Adrenal gland (tissue), 12 donors: ENCODE results near the gene DOP1A. TPM values are rescaled to one million over a fixed set of nuclear protein-coding genes. Genes with fewer than 3 reads are reported as not detected.
A peak's percentile ranks its signal among the peaks of the same experiment; 100 is the strongest.

Source experiments
- DNase-seq, 7 donors: peaks; one replicate each; pipeline ENCODE4 v3.0.0-alpha.2; 2019 to 2020
- H3K27ac ChIP-seq, 5 donors: fragments of 200-600 bp; sonication (generic) in 4 of 5; 1 replicate in 3 of 5; 2 replicates in 2 of 5; pipeline versions ENCODE4 v1.5.1 to v1.8.0; 2016 to 2020; ENCODE audit warnings: mild to moderate bottlenecking in 1 of 5
- H3K27me3 ChIP-seq: fragments of 200-600 bp; 2 replicates; pipeline ENCODE4 v1.8.0; 2021
- H3K36me3 ChIP-seq, 2 donors: fragments of 200-600 bp; replicated peaks in 1 of 2; 1 replicate in 1 of 2; 2 replicates in 1 of 2; pipeline versions ENCODE4 v1.5.1 to v1.8.0; 2018 to 2022
- H3K4me1 ChIP-seq, 2 donors: fragments of 200-600 bp; replicated peaks in 1 of 2; 1 replicate in 1 of 2; 2 replicates in 1 of 2; pipeline versions ENCODE4 v1.5.1 to v1.8.0; 2018 to 2021
- H3K4me3 ChIP-seq, 4 donors: fragments of 200-600 bp; sonication (generic) in 3 of 4; one replicate each; pipeline ENCODE4 v1.5.1; 2016 to 2018
- H3K9me3 ChIP-seq, 3 donors: fragments of 200-600 bp; sonication (generic) in 1 of 3; replicated peaks in 1 of 3; 1 replicate in 2 of 3; 2 replicates in 1 of 3; pipeline versions ENCODE4 v1.5.1 to v1.8.0; 2016 to 2021
- POLR2A ChIP-seq, 2 donors: fragments of 450-650 bp; IDR thresholded peaks; one replicate each; pipeline ENCODE4 v1.6.1; 2017; ENCODE audit warnings: antibody characterized with exemption in 2 of 2, mild to moderate bottlenecking in 2 of 2, moderate library complexity in 1 of 2
- WGBS, 4 donors: extraction: QIAGEN DNeasy Blood & Tissue Kit in 2 of 4; methylation state at CpG; one replicate each; pipeline versions ENCODE4 v1.1.5 to v1.1.7; 2013 to 2017; 5-methylcytosine and 5-hydroxymethylcytosine counted together
- intact Hi-C, 2 donors: fragments of 100-400 bp; cut with DNase I; formaldehyde crosslinking; loops; one replicate each; pipeline versions ENCODE4 v1.14.1 to v1.15.0; 2022 to 2023
- polyA plus RNA-seq, 3 donors: library from polyadenylated mRNA; stranded (reverse); fragments of 200-250 nt in 2 of 3; fragments of 350-450 nt in 1 of 3; fragmentation: Illumina TruSeq in 1 of 3; extraction: RNeasy Lipid Tissue Mini Kit (QIAGEN cat#74804) in 1 of 3; gene quantifications; one replicate each; pipeline ENCODE4 v1.2.3, GENCODE V29; 2013 to 2014
- total RNA-seq, 9 donors: library from RNA; depleted of rRNA in 4 of 9; stranded (reverse); fragments of >200 nt in 4 of 9; fragments of 120-200 nt in 1 of 9; fragmentation: NEBNext Ultra II Directional in 1 of 9; extraction: Animal tissue kit (Norgen Biotek cat#: 25700) in 1 of 9; gene quantifications; one replicate each; pipeline versions ENCODE4 v1.1.0 to v1.2.4, GENCODE V29; 2013 to 2023
- TF ChIP-seq, protein P1 (sequence below), 6 experiments: fragments of 450-650 bp in 4 of 6; fragments of 200-600 bp in 2 of 6; sonication (generic) in 1 of 6; IDR thresholded peaks; 1 replicate in 5 of 6; 2 replicates in 1 of 6; pipeline versions ENCODE4 v1.5.1 to v1.8.0; 2016 to 2021; ENCODE audit warnings: antibody characterized with exemption in 6 of 6, mild to moderate bottlenecking in 2 of 6, moderate library complexity in 1 of 6
- donor health status: healthy with polysubstance abuse.
- donor health status: Bipolar disorder and iron deficiency.
- donor health status: DM: yes; HTN: yes; CAD: no.
- donor health status: DM: no; HTN: no; CAD: no.
- donor health status: DM: no; HTN: no; CAD: no.
- donor health status: DM: yes; HTN: yes; CAD: no.

DOP1A gene
- total and polyA plus RNA-seq, 12 donors = 11.3 to 33.6 (median 17.8) TPM

DNA sequence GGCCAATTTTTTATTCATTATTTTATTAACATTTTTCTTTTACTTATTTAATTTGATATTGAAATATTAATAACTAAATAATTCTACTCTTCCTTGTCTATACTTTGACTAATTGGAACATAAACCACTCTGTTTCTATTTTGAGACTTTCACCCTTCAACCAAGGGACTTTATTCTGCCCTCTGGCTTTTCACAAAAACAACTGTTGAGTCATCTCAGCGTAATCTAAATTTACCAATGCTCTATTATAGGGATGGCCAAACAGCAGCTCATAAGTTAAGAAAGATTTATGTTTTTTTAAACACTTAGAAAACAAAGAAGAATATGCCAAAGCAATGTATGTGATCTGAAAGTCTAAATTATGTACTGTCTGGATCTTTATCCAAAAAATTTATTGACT is 46.7 kb downstream of the DOP1A start:
- peaks cover 0 to 16% of the 10 kb centered on the region in 2 donors for H3K36me3 ChIP-seq
- intact Hi-C loops = no loop called here

DNA sequence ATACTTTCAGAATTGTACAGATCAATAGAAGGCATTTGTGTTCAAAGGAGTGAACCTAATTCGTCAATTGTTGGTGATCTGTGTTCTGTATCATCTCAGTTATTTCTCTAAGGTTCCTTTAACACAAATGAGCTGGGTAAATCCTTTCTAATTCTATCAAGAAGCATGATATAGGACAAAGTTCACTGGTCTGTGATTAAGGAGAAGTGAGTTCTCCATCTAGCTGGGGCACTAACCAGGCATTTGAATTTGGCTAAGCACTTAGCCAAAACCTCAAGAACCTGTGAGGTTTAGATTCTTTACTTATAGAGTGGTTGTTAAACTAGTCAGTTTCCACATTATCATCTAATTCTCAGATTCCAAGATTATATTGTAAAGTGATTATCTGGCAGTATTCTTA is 50.3 kb downstream of the DOP1A start:
- Histone ChIP-seq H3K9me3 (no peaks in the 10 kb centered on the region), H3K4me3 (no peak overlapping the region), H3K4me1 (peaks cover 0 to 6% of the 10 kb centered on the region in 2 donors), H3K36me3 (peaks cover 0 to 12% of the 10 kb centered on the region in 2 donors), H3K27me3 (no peaks in the 10 kb centered on the region), H3K27ac (no peak overlapping the region)
- TF ChIP-seq, protein P1, sequence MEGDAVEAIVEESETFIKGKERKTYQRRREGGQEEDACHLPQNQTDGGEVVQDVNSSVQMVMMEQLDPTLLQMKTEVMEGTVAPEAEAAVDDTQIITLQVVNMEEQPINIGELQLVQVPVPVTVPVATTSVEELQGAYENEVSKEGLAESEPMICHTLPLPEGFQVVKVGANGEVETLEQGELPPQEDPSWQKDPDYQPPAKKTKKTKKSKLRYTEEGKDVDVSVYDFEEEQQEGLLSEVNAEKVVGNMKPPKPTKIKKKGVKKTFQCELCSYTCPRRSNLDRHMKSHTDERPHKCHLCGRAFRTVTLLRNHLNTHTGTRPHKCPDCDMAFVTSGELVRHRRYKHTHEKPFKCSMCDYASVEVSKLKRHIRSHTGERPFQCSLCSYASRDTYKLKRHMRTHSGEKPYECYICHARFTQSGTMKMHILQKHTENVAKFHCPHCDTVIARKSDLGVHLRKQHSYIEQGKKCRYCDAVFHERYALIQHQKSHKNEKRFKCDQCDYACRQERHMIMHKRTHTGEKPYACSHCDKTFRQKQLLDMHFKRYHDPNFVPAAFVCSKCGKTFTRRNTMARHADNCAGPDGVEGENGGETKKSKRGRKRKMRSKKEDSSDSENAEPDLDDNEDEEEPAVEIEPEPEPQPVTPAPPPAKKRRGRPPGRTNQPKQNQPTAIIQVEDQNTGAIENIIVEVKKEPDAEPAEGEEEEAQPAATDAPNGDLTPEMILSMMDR (IDR thresholded peaks at IDR 0.05) = no peak
- TF ChIP-seq POLR2A (IDR thresholded peaks at IDR 0.05) = no peak
- DNase-seq = no peak
- WGBS, 4 donors = 90 to 96% (median 95%) methylated on average over 1 of the region's 1 CpG
- intact Hi-C loops = no loop called here

More for the DNA sequence above, 46.7 kb downstream of the DOP1A start:
- Histone ChIP-seq H3K27ac (peak overlapping the region in 1 of 5 donors; percentile 0), H3K4me3 (no peak overlapping the region), H3K9me3 (no peaks in the 10 kb centered on the region), H3K4me1 (peaks cover 0 to 6% of the 10 kb centered on the region in 2 donors), H3K27me3 (no peaks in the 10 kb centered on the region)
- TF ChIP-seq, protein P1 (IDR thresholded peaks at IDR 0.05) = no peak
- no peak for TF ChIP-seq POLR2A (IDR thresholded peaks at IDR 0.05)
- DNase-seq = no peak
- WGBS, 4 donors = 39 to 55% (median 44%) methylated on average over 1 of the region's 1 CpG

GRCh38 chr6:83119742-83120300 is 52.4 kb downstream of the DOP1A start:
- intact Hi-C loops = no loop called here
- Histone ChIP-seq H3K4me1 (no peaks in the 10 kb centered on the region), H3K27me3 (no peaks in the 10 kb centered on the region), H3K27ac (no peak overlapping the region), H3K4me3 (no peak overlapping the region), H3K9me3 (no peaks in the 10 kb centered on the region), H3K36me3 (peaks cover 0 to 12% of the 10 kb centered on the region in 2 donors)
- DNase-seq = no peak
- 96 to 99% (median 98%) methylated on average over 2 of the region's 2 CpGs for WGBS, 4 donors
- TF ChIP-seq POLR2A (IDR thresholded peaks at IDR 0.05) = no peak
- TF ChIP-seq, protein P1 (IDR thresholded peaks at IDR 0.05) = no peak

- H3K36me3 ChIP-seq = peaks cover 0 to 38% of the 10 kb centered on the region in 2 donors
- DNase-seq = no peak
- 91 to 98% (median 97%) methylated on average over 3 of the region's 3 CpGs for WGBS, 4 donors
- H3K4me1 ChIP-seq = no peaks in the 10 kb centered on the region
- H3K27me3 ChIP-seq = no peaks in the 10 kb centered on the region
- H3K9me3 ChIP-seq = no peaks in the 10 kb centered on the region
- no peak for TF ChIP-seq POLR2A (IDR thresholded peaks at IDR 0.05)
- TF ChIP-seq, protein P1 (IDR thresholded peaks at IDR 0.05) = no peak
- no peak overlapping the region for H3K4me3 ChIP-seq
- intact Hi-C loops = no loop called here
- H3K27ac ChIP-seq = no peak overlapping the region
These were observed 57.1 kb downstream of the DOP1A start for GRCh38 chr6:83124553-83124952.
